ENCODE measurements around the gene TMEM94.

The TMEM94 gene

DNA sequence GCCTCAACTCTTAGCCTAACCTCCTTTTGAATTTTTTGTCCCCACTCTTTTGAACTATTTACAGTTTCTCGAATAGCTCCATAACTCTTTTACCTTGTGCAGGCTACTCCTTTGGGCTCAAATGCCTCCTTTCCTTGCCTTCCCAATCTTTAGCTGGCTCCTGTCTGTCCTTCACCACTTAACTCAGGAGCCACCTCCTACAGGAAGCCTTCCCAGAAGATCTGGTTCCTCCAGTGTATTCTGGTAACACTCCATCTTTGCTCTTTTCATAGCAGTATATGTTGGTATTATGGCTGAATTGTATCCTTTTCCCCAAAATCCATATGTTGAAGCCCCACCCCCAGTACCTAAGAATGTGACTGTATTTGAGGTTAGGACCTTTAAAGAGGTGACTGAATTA, 41.9 kb upstream of the TMEM94 start:
- TF ChIP-seq, protein P1, sequence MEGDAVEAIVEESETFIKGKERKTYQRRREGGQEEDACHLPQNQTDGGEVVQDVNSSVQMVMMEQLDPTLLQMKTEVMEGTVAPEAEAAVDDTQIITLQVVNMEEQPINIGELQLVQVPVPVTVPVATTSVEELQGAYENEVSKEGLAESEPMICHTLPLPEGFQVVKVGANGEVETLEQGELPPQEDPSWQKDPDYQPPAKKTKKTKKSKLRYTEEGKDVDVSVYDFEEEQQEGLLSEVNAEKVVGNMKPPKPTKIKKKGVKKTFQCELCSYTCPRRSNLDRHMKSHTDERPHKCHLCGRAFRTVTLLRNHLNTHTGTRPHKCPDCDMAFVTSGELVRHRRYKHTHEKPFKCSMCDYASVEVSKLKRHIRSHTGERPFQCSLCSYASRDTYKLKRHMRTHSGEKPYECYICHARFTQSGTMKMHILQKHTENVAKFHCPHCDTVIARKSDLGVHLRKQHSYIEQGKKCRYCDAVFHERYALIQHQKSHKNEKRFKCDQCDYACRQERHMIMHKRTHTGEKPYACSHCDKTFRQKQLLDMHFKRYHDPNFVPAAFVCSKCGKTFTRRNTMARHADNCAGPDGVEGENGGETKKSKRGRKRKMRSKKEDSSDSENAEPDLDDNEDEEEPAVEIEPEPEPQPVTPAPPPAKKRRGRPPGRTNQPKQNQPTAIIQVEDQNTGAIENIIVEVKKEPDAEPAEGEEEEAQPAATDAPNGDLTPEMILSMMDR (IDR thresholded peaks at IDR 0.05; ENCODE audit: control extremely low read depth, extremely low read depth, low read depth, missing control alignments), result no peak
- CTCF ChIA-PET, result interaction anchor here (1.1 to 3.5 kb wide), 2 partner anchors 143 to 154 kb away, joined by 5 to 34 read pairs; partner anchors contain the start of gene MIF4GD
- POLR2A ChIA-PET, result interaction anchor here (0.7 kb wide), 1 partner anchor 21 kb away, joined by 3 read pairs; no protein-coding TSS in a partner anchor
- DNase-seq (ENCODE audit: extremely low spot score), result no peak

DNA sequence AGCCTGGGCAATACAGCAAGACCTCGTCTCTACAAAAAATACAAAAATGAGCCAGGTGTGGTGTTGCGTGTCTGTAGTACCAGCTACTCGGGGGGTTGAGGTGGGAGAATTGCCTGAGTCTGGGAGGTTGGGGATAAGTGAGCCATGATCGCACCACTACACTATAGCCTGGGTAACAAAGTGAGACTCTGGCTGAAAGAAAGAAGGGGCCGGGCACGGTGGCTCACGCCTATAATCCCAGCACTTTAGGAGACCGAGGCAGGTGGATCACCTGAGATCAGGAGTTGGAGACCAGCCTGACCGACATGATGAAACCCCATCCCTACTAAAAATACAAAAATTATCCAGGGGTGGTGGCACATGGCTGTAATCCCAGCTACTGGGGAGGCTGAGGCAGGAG, 40.4 kb upstream of the TMEM94 start:
- ChIA-PET CTCF (interaction anchor here (1.3 kb wide), 1 partner anchor 11 kb away, joined by 3 read pairs; no protein-coding TSS in a partner anchor), POLR2A (no interaction called here)
- TF ChIP-seq, protein P1 (IDR thresholded peaks at IDR 0.05; ENCODE audit: control extremely low read depth, extremely low read depth, low read depth, missing control alignments), result no peak
- DNase-seq (ENCODE audit: extremely low spot score), result no peak

DNA sequence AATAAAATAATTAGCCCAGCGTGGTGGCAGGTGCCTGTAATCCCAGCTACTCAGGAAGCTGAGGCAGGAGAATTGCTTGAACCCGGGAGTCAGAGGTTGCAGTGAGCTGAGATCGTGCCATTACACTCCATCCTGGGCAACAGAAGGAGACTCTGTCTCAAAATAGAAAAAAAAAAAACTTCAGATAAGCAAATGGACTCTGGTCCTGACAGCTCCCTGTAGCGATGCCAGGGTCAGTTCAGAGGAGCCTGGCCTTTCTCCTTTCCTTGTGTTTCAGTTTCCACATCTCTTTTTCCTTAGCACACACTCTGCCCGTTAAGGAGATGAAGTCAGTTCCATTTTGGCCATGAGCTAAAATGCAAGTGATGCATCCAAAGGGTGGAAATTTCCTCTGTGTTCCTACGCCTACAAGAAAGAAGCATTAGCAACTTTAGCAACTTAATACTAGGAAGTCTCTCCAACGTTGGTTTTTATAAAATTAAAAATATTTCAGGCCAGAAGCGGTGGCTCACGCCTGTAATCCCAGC, 39.3 kb upstream of the TMEM94 start:
- DNase-seq (ENCODE audit: extremely low spot score), result no peak
- TF ChIP-seq, protein P1 (IDR thresholded peaks at IDR 0.05; ENCODE audit: control extremely low read depth, extremely low read depth, low read depth, missing control alignments), result no peak
- ChIA-PET POLR2A (interaction anchor here (0.7 kb wide), 1 partner anchor 79 kb away, joined by 5 read pairs; no protein-coding TSS in a partner anchor), CTCF (interaction anchor here (0.9 to 1.3 kb wide), 2 partner anchors 8 to 9 kb away, joined by 3 to 5 read pairs; no protein-coding TSS in a partner anchor)

DNA sequence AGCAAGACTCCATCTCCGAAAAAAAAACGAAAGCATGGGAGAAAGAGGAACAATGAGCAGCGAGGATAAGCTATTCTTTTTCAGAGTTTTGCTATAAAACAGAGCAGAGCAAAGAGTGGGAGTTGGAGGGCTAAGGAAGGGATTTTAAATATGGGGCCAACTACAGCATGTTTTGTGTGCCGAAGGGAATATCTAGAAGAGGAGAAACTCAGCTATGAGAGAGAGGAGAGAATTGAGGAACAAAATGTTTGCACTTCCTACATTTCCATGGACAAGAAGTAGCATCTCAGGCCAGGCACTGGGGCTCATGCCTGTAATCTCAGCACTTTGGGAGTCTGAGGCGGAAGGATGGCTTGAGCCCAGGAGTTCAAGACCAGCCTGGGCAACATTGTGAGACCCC, 37.9 kb upstream of the TMEM94 start:
- DNase-seq (ENCODE audit: extremely low spot score), result no peak
- POLR2A ChIA-PET, result interaction anchor here (0.6 kb wide), 1 partner anchor 123 kb away, joined by 8 read pairs; no protein-coding TSS in a partner anchor
- TF ChIP-seq, protein P1 (IDR thresholded peaks at IDR 0.05; ENCODE audit: control extremely low read depth, extremely low read depth, low read depth, missing control alignments), result no peak
- CTCF ChIA-PET, result interaction anchor here (1.1 to 1.3 kb wide), 2 partner anchors 10 kb away, joined by 3 read pairs; no protein-coding TSS in a partner anchor

DNA sequence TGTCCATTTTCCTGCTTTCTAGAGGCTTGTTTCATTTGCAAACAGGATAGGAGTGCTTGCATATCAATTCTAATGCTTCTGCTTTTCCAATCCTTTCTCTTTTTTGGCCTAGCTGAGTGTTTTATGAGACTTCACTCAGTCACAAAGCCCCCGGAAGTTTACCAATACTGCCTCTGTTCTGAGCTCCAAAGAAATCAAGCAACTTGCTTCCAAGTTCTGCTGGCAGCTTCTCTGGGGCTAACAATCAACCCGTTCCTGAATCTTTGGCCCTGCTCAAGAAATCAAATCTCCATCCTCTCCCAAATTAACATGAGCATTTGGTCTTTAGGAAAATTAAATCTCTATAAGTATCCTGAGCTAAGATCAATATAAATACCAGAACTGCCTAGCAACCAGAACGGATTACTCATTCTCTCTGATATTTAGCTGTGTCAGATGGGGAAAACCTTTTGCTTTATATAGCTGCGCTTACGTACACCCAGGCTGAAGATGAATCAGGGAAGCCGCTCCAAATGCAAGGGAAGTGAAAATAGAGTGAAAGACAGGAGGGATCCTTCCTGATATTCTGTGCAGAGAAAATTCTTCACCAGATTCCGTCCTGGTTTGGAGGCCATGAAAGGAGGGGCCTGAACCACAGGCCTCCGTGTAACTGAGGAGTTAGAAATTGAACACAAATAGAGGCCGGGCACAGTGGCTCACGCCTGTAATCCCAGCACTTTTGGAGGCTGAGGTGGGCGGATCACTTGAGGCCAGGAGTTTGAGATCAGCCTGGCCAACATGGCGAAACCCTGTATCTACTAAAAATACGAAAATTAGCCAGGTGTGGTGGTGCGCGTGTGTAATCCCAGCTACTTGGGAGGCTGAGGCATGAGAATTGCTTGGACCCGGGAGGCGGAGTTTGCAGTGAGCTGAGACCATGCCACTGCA, 27.6 kb upstream of the TMEM94 start:
- DNase-seq (ENCODE audit: extremely low spot score), result no peak
- CTCF ChIA-PET, result interaction anchor here (1.0 to 5.4 kb wide), 10 partner anchors 10 to 325 kb away, joined by 3 to 21 read pairs (median 4); partner anchors contain the start of genes SLC25A19, SMIM5, TMEM94 and TSEN54
- TF ChIP-seq, protein P1 (IDR thresholded peaks at IDR 0.05; ENCODE audit: control extremely low read depth, extremely low read depth, low read depth, missing control alignments), result no peak
- POLR2A ChIA-PET, result interaction anchor here (0.5 to 0.8 kb wide), 3 partner anchors 140 to 315 kb away, joined by 3 to 5 read pairs (median 5); partner anchors contain the start of gene SLC25A19

Data from GM10248 (cell line).